Measurements from ENCODE around the gene DTHD1.

DTHD1 gene

DNA sequence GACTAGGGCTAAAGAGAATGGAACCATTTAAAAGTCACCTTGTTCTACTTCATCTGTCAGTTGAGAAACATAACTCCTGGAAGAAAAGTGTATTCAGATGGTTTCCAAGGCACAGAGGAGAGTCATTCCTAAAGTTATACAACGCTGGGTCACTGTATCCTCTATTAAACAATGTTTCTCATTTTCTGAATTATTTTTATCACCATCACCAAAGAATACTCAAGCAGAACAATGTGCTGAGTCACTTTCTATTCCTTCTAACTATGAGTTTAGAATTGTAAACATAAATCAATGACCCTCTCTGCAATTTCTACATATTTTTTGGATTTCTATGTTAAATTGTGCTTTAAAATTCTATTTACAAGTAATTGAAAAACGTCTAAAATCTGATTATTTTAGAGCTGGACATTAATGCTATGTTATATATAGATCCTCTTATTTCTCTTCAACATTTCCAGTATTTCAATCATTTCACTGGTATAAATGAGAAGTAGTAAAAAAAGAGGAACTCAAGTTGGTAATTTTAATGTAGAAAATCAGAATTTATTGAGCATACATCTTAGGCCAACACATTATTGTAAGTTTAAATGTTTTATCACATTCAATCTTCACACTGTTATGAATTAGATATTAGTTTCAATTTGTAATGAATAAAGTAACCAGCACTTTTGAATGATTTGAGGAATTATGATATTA lies 7.5 kb downstream of the DTHD1 start:
- TF ChIP-seq, protein P1, sequence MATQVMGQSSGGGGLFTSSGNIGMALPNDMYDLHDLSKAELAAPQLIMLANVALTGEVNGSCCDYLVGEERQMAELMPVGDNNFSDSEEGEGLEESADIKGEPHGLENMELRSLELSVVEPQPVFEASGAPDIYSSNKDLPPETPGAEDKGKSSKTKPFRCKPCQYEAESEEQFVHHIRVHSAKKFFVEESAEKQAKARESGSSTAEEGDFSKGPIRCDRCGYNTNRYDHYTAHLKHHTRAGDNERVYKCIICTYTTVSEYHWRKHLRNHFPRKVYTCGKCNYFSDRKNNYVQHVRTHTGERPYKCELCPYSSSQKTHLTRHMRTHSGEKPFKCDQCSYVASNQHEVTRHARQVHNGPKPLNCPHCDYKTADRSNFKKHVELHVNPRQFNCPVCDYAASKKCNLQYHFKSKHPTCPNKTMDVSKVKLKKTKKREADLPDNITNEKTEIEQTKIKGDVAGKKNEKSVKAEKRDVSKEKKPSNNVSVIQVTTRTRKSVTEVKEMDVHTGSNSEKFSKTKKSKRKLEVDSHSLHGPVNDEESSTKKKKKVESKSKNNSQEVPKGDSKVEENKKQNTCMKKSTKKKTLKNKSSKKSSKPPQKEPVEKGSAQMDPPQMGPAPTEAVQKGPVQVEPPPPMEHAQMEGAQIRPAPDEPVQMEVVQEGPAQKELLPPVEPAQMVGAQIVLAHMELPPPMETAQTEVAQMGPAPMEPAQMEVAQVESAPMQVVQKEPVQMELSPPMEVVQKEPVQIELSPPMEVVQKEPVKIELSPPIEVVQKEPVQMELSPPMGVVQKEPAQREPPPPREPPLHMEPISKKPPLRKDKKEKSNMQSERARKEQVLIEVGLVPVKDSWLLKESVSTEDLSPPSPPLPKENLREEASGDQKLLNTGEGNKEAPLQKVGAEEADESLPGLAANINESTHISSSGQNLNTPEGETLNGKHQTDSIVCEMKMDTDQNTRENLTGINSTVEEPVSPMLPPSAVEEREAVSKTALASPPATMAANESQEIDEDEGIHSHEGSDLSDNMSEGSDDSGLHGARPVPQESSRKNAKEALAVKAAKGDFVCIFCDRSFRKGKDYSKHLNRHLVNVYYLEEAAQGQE (IDR thresholded peaks at IDR 0.05; ENCODE audit: low read depth) = no peak
- TF ChIP-seq, protein P2, sequence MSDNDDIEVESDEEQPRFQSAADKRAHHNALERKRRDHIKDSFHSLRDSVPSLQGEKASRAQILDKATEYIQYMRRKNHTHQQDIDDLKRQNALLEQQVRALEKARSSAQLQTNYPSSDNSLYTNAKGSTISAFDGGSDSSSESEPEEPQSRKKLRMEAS (IDR thresholded peaks at IDR 0.05) = no peak
- TF ChIP-seq NFIC (IDR thresholded peaks at IDR 0.05) (no peak), CEBPB (IDR thresholded peaks at IDR 0.05) (no peak), EGR1 (IDR thresholded peaks at IDR 0.05) (no peak), CREB1 (IDR thresholded peaks at IDR 0.05; ENCODE audit: low read depth) (no peak), TCF12 (IDR thresholded peaks at IDR 0.05; ENCODE audit: low read depth) (no peak), TEAD4 (IDR thresholded peaks at IDR 0.05) (no peak)

GRCh38 chr4:36290641-36291040 lies 9.2 kb downstream of the DTHD1 start:
- TF ChIP-seq CEBPB (IDR thresholded peaks at IDR 0.05) (no peak), NFIC (IDR thresholded peaks at IDR 0.05) (no peak), FOXM1 (IDR thresholded peaks at IDR 0.05; ENCODE audit: borderline replicate concordance, low read depth) (no peak)
- TF ChIP-seq, protein P2 (IDR thresholded peaks at IDR 0.05) = no peak
- TF ChIP-seq, protein P1 (IDR thresholded peaks at IDR 0.05; ENCODE audit: low read depth) = no peak

GRCh38 chr4:36292556-36293188 lies 11.3 kb downstream of the DTHD1 start:
- TF ChIP-seq FOXM1 (IDR thresholded peaks at IDR 0.05; ENCODE audit: borderline replicate concordance, low read depth) = no peak
- TF ChIP-seq CEBPB (IDR thresholded peaks at IDR 0.05) = no peak
- no peak for TF ChIP-seq EGR1 (IDR thresholded peaks at IDR 0.05)
- TF ChIP-seq, protein P1 (IDR thresholded peaks at IDR 0.05; ENCODE audit: low read depth) = no peak
- no peak for TF ChIP-seq EP300 (IDR thresholded peaks at IDR 0.05; ENCODE audit: borderline replicate concordance)
- TF ChIP-seq RAD21 (IDR thresholded peaks at IDR 0.05; ENCODE audit: low read depth) = no peak
- TF ChIP-seq NFIC (IDR thresholded peaks at IDR 0.05) = no peak
- TF ChIP-seq TCF12 (IDR thresholded peaks at IDR 0.05; ENCODE audit: low read depth) = no peak
- TF ChIP-seq TAF1 (IDR thresholded peaks at IDR 0.05; ENCODE audit: low read depth) = no peak
- no peak for TF ChIP-seq TEAD4 (IDR thresholded peaks at IDR 0.05)
- TF ChIP-seq YY1 (IDR thresholded peaks at IDR 0.05; ENCODE audit: low read depth) = no peak
- TF ChIP-seq, protein P2 (IDR thresholded peaks at IDR 0.05) = no peak

GRCh38 chr4:36301127-36301526 lies 19.7 kb downstream of the DTHD1 start:
- TF ChIP-seq EP300 (IDR thresholded peaks at IDR 0.05; ENCODE audit: borderline replicate concordance) = no peak
- TF ChIP-seq TCF12 (IDR thresholded peaks at IDR 0.05; ENCODE audit: low read depth) = no peak

DNA sequence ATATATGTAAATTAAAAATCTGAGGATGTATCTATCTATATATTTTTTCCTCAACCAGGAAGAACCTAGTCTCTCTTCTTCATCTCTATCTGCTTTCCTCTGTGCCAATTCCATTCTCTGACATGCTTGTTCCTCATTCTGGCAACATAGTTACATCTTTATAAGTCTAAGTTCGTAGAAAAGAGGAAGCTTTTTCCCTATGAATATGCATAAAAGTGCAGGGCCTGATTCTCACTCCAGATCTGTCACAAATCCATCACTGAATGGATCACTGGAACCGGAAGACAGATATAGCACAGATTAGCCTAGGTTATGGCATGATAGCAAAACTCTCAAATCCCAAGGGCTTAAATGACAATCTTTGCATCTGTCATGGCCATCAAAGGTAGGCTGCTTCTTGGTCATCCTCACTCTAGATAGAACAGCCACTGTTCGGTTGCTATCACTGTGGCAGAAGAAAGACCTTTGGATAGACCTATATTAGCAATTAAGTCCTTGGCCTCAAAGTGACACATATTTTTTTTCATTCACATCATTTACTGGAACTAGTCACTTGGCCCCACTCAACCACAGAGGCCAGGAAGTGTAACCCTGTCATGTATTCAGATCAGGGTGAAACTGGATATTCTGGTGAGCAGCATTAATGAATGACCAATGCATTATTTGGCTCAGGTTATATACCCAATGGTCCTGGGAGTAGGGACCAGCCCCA lies 22.2 kb downstream of the DTHD1 start:
- no peak for TF ChIP-seq CEBPB (IDR thresholded peaks at IDR 0.05)
- TF ChIP-seq RAD21 (IDR thresholded peaks at IDR 0.05; ENCODE audit: low read depth) = no peak
- no peak for TF ChIP-seq TEAD4 (IDR thresholded peaks at IDR 0.05)

Measured in Ishikawa (cell line).